GM12891 (cell line): Measurements from ENCODE around the gene BTBD1.
"Not testable (repeated sequence)": the region's sequence is repeated elsewhere in the genome, so short reads cannot be mapped to it uniquely, and the experiment has no call there.

Source experiments
- DNase-seq: peaks from one replicate; pipeline ENCODE4 v3.0.0; 2011; ENCODE audit warnings: low spot score; ENCODE audit not compliant: insufficient read length
- FAIRE-seq: peaks from 2 replicates; lab custom pipeline; 2011; peaks lifted over from hg19 to GRCh38; lab: Jason Lieb, UNC
- PAX5 ChIP-seq: IDR thresholded peaks from 2 replicates; pipeline ENCODE4 v1.6.1; 2011; ENCODE audit warnings: low read length, moderate library complexity, mild to moderate bottlenecking; ENCODE audit not compliant: insufficient read depth, severe bottlenecking
- POLR2A ChIP-seq: IDR thresholded peaks from 2 replicates; pipeline ENCODE4 v1.6.1; 2011; ENCODE audit warnings: low read depth, low read length, control low read depth
- POLR2AphosphoS5 ChIP-seq: IDR thresholded peaks from 2 replicates; pipeline ENCODE4 v1.6.1; 2011; ENCODE audit warnings: low read depth, low read length, control low read depth
- POU2F2 ChIP-seq: IDR thresholded peaks from 2 replicates; pipeline ENCODE4 v1.6.1; 2011; ENCODE audit warnings: low read depth, mild to moderate bottlenecking, control low read depth, low read length, moderate library complexity
- SPI1 ChIP-seq: IDR thresholded peaks from 2 replicates; pipeline ENCODE4 v1.6.1; 2011; ENCODE audit warnings: low read depth, low read length, control low read depth
- TAF1 ChIP-seq: IDR thresholded peaks from 2 replicates; pipeline ENCODE4 v1.6.1; 2011; ENCODE audit warnings: low read depth, low read length, control low read depth

BTBD1 gene

DNA sequence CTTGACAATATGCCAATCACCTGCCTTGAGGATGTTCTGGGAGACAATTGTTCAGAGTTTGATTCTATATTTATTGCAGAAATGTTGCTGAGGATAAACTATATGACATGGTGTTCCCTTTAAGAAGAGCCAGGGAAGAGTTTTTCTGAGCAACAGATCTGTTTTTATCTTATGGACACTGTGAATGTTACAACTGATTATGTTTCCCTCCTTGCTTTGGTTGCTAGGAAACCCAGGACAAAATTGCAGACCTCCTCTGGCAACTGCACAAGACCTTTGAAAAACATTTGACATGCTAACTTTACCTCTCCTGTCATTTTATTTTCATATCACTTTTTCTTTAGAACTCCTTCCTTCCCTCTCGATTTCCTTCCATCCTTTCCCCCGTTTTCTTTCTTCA is 32.2 kb upstream of the BTBD1 start:
- no peak for FAIRE-seq
- TF ChIP-seq PAX5 (no peak), POU2F2 (no peak), POLR2AphosphoS5 (no peak), TAF1 (no peak), POLR2A (no peak), SPI1 (no peak)
- no peak for DNase-seq

GRCh38 chr15:83098079-83098478 is 31.0 kb upstream of the BTBD1 start:
- DNase-seq, result no peak
- no peak for TF ChIP-seq TAF1
- TF ChIP-seq PAX5, result no peak
- TF ChIP-seq POLR2A, result no peak
- no peak for TF ChIP-seq POU2F2
- TF ChIP-seq SPI1, result no peak
- no peak for FAIRE-seq

DNA sequence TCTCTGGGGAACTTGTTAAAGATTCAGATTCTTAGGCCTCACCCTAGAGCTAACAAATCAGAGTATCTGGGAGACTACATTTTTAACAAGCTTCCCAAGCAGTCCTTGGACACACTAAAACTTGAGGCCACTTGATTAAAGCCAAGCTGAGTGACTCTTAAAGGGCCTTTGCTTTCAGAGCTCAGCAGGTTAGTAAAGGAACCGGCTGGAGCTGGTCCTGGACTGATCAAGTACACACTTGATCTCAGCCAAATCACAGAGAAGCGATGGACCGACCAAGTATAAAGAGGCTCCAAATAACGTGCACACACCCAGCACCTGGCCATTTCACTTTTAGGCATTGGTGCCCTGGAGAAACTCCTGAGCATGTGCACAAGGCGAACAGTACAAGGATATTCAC is 27.5 kb upstream of the BTBD1 start:
- DNase-seq, result no peak
- FAIRE-seq, result no peak
- TF ChIP-seq POU2F2 (no peak), PAX5 (no peak), POLR2AphosphoS5 (no peak), POLR2A (no peak), SPI1 (no peak), TAF1 (no peak)

GRCh38 chr15:83092309-83092976 is 25.4 kb upstream of the BTBD1 start:
- FAIRE-seq (peak; percentile 69), DNase-seq (no peak)
- TF ChIP-seq POLR2AphosphoS5, result no peak
- TF ChIP-seq PAX5, result no peak
- TF ChIP-seq TAF1, result no peak
- peak; percentile 79 for TF ChIP-seq SPI1
- no peak for TF ChIP-seq POU2F2
- no peak for TF ChIP-seq POLR2A

- FAIRE-seq, DNase-seq: not testable (repeated sequence)
These were observed 24.9 kb upstream of the BTBD1 start for GRCh38 chr15:83091965-83092308.

DNA sequence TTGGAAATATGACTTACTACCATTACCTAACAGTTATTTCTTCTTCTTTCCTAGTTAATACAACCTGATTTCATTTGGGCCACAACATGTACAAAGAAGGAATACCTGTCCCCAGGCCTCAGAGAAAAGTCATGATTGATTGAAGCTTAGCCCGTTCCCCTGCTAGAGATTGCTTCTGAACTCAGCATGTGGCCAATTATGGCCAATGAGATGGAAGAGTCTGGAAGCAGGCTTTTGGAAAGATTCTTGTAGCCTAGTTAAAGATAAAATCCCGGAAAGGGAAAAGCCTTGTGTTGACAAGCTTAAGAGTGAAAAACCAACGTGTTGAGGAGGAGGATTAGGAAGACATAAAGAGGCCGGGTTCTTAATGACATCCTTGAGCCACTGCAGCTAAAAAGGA is 23.4 kb upstream of the BTBD1 start:
- FAIRE-seq, result no peak
- DNase-seq, result no peak
- TF ChIP-seq TAF1 (no peak), POU2F2 (no peak), POLR2A (no peak), SPI1 (no peak), POLR2AphosphoS5 (no peak), PAX5 (no peak)

GRCh38 chr15:83088876-83089275 is 21.8 kb upstream of the BTBD1 start:
- no peak for FAIRE-seq
- TF ChIP-seq TAF1, result no peak
- no peak for TF ChIP-seq SPI1
- TF ChIP-seq POU2F2, result no peak
- TF ChIP-seq POLR2AphosphoS5, result no peak
- no peak for TF ChIP-seq POLR2A

DNA sequence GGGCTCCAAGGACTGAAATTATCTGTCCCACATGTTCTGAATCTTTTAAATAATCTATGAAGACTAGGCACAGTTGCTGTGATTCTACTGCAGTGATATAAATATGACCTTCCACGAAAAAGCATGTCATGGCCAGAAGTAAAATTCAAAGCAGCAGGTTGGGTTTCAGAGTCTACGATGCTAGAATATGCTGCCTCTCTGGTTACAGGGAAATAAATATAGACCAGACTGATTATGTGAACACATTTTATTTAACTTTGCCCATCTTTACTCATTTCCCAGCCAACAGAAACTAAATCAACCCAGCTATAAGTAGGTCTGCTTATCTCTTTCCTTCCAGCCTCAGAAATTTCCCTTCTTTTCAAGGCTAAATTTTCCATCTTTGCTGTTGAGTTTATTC is 20.5 kb upstream of the BTBD1 start:
- TF ChIP-seq SPI1 (no peak), POLR2AphosphoS5 (no peak), POU2F2 (no peak), PAX5 (no peak), POLR2A (no peak), TAF1 (no peak)
- FAIRE-seq (no peak), DNase-seq (no peak)

More at GRCh38 chr15:83088876-83089275, 21.8 kb upstream of the BTBD1 start:
- DNase-seq, result no peak

- not testable (repeated sequence) for FAIRE-seq
These were observed 19.0 kb upstream of the BTBD1 start for GRCh38 chr15:83085864-83086552.

GRCh38 chr15:83085461-83085860 is 18.4 kb upstream of the BTBD1 start:
- not testable (repeated sequence) for DNase-seq, FAIRE-seq

More at GRCh38 chr15:83085864-83086552, 19.0 kb upstream of the BTBD1 start:
- not testable (repeated sequence) for DNase-seq

DNA sequence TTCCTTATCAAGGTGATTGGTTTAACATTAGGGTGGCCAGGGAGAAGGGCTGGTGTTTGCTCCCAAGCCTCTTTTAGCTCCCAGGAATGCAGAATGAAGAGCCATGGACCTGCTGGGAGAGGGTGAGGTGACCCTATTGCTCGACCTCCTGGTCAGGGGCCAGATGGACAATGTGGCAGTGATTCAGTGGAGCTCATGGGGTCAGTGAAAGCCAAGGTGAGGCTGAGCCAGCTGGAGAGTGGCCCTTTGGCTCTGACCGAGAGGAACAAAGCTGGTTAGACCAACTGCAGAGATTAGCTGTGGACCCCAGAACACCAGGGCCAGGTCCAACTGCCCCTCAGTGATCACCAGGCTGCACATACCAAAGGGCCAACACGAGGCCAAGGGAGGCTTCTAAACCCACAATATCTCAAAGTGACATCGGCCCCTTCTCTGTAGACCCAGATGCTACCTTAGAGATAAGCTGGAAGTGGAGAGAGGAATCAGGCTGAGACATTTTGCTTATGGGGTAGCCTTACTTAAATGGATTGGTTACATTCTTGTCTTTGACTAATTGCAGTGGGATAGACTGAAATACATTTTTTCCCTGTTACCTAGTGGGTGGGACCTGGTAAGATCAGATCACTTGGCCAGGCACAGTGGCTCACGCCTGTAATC is 15.8 kb upstream of the BTBD1 start:
- DNase-seq (no peak), FAIRE-seq (no peak)
- no peak for TF ChIP-seq POLR2A
- TF ChIP-seq TAF1, result no peak
- TF ChIP-seq PAX5, result no peak
- TF ChIP-seq POU2F2, result no peak
- no peak for TF ChIP-seq POLR2AphosphoS5
